Measurements from ENCODE around the gene NEMP1. TPM values are rescaled to one million over a fixed set of nuclear protein-coding genes. Genes with fewer than 3 reads are reported as not detected.

NEMP1 gene
- polyA plus RNA-seq, 1 donor (not counting 4 experiments of a cell fraction or from before 2014, with no cell fraction given) = 18.6 TPM

DNA sequence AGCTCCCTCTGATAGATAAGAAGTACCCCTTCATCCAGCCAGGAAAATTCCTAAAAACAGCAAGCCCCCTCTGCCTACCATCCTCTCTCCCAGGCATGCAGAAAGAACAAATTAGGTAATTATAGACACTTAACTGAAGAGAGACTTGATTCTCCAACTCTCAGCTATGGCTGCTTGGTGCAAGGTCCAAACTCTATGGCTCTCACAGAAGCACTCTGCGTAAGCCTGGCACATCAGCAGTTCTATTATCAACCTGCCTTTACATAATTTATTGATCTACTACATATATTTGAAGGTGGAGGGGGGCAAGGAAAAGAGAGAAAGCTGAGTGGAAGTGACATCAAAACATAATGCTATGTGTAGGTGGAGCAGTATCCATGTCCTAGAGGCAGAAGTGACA is 27.6 kb downstream of the NEMP1 start:
- H3K27ac ChIP-seq (ENCODE audit: control insufficient read depth, insufficient read depth, low read length) = no peak overlapping the region
- peaks cover 20% of the 10 kb centered on the region for H3K27me3 ChIP-seq (ENCODE audit: control insufficient read depth, extremely low read depth, insufficient read depth, low read length)
- H3K4me2 ChIP-seq (ENCODE audit: control insufficient read depth, extremely low read depth, insufficient read depth, low read depth, low read length) = no peak overlapping the region
- H3K79me2 ChIP-seq (ENCODE audit: control insufficient read depth, insufficient read depth, low read length) = no peaks in the 10 kb centered on the region
- no peak overlapping the region for H3K4me3 ChIP-seq (ENCODE audit: control insufficient read depth in 2 of 3, extremely low read depth in 1 of 3, insufficient read depth in 2 of 3, low read depth in 1 of 3, low read length in 3 of 3)
- FAIRE-seq (no peak), DNase-seq (ENCODE audit: low read depth, low spot score) (no peak)
- no peaks in the 10 kb centered on the region for H4K20me1 ChIP-seq (ENCODE audit: control insufficient read depth, extremely low read depth, insufficient read depth, low read length)
- H2AFZ ChIP-seq (ENCODE audit: control insufficient read depth, low read length) = no peak overlapping the region
- no peaks in the 10 kb centered on the region for H3K9me3 ChIP-seq (ENCODE audit: control insufficient read depth, low read depth, low read length)
- H3K9ac ChIP-seq (ENCODE audit: control insufficient read depth, extremely low read depth, insufficient read depth, low read length) = no peak overlapping the region
- no peaks in the 10 kb centered on the region for H3K4me1 ChIP-seq (ENCODE audit: control insufficient read depth, extremely low read depth, insufficient read depth, low read length)
- peaks cover 0 to 2% of the 10 kb centered on the region in 2 experiments for H3K36me3 ChIP-seq (ENCODE audit: control insufficient read depth in 2 of 2, extremely low read depth in 1 of 2, insufficient read depth in 2 of 2, low read length in 2 of 2)
- H3K9me1 ChIP-seq (ENCODE audit: control insufficient read depth, extremely low read depth, insufficient read depth, low read length) = no peaks in the 10 kb centered on the region
- dilution Hi-C loops (cut with MboI; ENCODE audit: extremely low pct_ligation_motif_present, low sequenced_read_pairs) = no loop called here
- no peak for TF ChIP-seq EZH2 (IDR thresholded peaks at IDR 0.05; ENCODE audit: low read length)
- TF ChIP-seq, protein P1, sequence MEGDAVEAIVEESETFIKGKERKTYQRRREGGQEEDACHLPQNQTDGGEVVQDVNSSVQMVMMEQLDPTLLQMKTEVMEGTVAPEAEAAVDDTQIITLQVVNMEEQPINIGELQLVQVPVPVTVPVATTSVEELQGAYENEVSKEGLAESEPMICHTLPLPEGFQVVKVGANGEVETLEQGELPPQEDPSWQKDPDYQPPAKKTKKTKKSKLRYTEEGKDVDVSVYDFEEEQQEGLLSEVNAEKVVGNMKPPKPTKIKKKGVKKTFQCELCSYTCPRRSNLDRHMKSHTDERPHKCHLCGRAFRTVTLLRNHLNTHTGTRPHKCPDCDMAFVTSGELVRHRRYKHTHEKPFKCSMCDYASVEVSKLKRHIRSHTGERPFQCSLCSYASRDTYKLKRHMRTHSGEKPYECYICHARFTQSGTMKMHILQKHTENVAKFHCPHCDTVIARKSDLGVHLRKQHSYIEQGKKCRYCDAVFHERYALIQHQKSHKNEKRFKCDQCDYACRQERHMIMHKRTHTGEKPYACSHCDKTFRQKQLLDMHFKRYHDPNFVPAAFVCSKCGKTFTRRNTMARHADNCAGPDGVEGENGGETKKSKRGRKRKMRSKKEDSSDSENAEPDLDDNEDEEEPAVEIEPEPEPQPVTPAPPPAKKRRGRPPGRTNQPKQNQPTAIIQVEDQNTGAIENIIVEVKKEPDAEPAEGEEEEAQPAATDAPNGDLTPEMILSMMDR (optimal IDR thresholded peaks at IDR 0.05 in 1 of 3, IDR thresholded peaks at IDR 0.05 in 1 of 3, conservative IDR thresholded peaks at IDR 0.05 in 1 of 3; ENCODE audit: extremely low read depth in 1 of 3, insufficient read depth in 2 of 3, low read length in 3 of 3) = no peak

DNA sequence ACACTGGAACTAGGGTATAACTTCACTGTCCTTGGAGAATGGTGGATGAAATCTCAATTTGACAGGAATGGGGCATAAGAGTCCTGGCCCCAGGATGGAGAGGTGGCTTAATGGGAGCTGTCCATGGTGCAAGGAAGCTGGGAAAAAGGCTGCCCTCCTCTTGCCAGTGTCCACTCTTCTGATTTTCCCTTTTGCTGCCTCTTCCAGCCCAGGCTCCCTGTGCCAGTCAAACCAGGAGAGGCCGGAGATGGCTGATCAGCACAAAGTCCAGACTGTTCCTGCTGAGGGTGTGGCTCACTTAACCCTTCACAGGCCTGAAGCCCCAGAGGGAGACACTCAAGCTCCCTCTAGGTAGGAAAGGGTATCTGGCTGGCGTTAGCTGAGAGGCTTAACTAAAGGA is 28.7 kb downstream of the NEMP1 start, which contains the start of gene MYO1A:
Gene MYO1A, minus strand, starts transcription at position 240 of the 400 bp plus-strand sequence. CDS start 1,806 bp downstream, outside the sequence.
- Histone ChIP-seq H3K79me2 (ENCODE audit: control insufficient read depth, insufficient read depth, low read length) (no peaks in the 10 kb centered on the region), H3K27me3 (ENCODE audit: control insufficient read depth, extremely low read depth, insufficient read depth, low read length) (peaks cover 20% of the 10 kb centered on the region), H3K9me3 (ENCODE audit: control insufficient read depth, low read depth, low read length) (no peaks in the 10 kb centered on the region), H3K4me1 (ENCODE audit: control insufficient read depth, extremely low read depth, insufficient read depth, low read length) (no peaks in the 10 kb centered on the region), H3K9me1 (ENCODE audit: control insufficient read depth, extremely low read depth, insufficient read depth, low read length) (no peaks in the 10 kb centered on the region), H3K9ac (ENCODE audit: control insufficient read depth, extremely low read depth, insufficient read depth, low read length) (no peak within 1 kb of the TSS), H3K4me2 (ENCODE audit: control insufficient read depth, extremely low read depth, insufficient read depth, low read depth, low read length) (no peak within 1 kb of the TSS), H3K36me3 (ENCODE audit: control insufficient read depth in 2 of 2, extremely low read depth in 1 of 2, insufficient read depth in 2 of 2, low read length in 2 of 2) (no peaks in the 10 kb centered on the region), H3K27ac (ENCODE audit: control insufficient read depth, insufficient read depth, low read length) (no peak within 1 kb of the TSS), H2AFZ (ENCODE audit: control insufficient read depth, low read length) (no peak within 1 kb of the TSS), H4K20me1 (ENCODE audit: control insufficient read depth, extremely low read depth, insufficient read depth, low read length) (no peaks in the 10 kb centered on the region), H3K4me3 (ENCODE audit: control insufficient read depth in 2 of 3, extremely low read depth in 1 of 3, insufficient read depth in 2 of 3, low read depth in 1 of 3, low read length in 3 of 3) (no peak within 1 kb of the TSS)
- DNase-seq (ENCODE audit: low read depth, low spot score) = no peak
- dilution Hi-C loops (cut with MboI; ENCODE audit: extremely low pct_ligation_motif_present, low sequenced_read_pairs) = no loop called here
- no peak for FAIRE-seq
- TF ChIP-seq EZH2 (IDR thresholded peaks at IDR 0.05; ENCODE audit: low read length) = no peak
- TF ChIP-seq, protein P1 (optimal IDR thresholded peaks at IDR 0.05 in 1 of 3, IDR thresholded peaks at IDR 0.05 in 1 of 3, conservative IDR thresholded peaks at IDR 0.05 in 1 of 3; ENCODE audit: extremely low read depth in 1 of 3, insufficient read depth in 2 of 3, low read length in 3 of 3) = no peak
